Aorta (tissue), 5 donors: ENCODE results near the gene FBXW8. TPM values are rescaled to one million over a fixed set of nuclear protein-coding genes. Genes with fewer than 3 reads are reported as not detected.

Experiments used
- ATAC-seq: fragments of 200-7000 bp; cut with Tn5 transposase; one replicate; pipeline ENCODE4 v1.9.1; 2022; ENCODE audit warnings: moderate library complexity; ENCODE audit not compliant: low FRiP score
- DNase-seq, 2 donors: peaks; one replicate each; pipeline ENCODE4 v3.0.0-alpha.2; 2020
- H3K27ac ChIP-seq, 2 donors: one replicate each; pipeline ENCODE4 v1.5.1; 2013; ENCODE audit warnings: low read length in 2 of 2, mild to moderate bottlenecking in 2 of 2, moderate library complexity in 2 of 2, control low read depth in 1 of 2, inconsistent platforms in 1 of 2, low read depth in 1 of 2
- H3K27me3 ChIP-seq, 2 donors: one replicate each; pipeline ENCODE4 v1.6.1; 2013; ENCODE audit warnings: control low read depth in 1 of 2, low read length in 1 of 2, mild to moderate bottlenecking in 1 of 2, moderate library complexity in 1 of 2; ENCODE audit not compliant: insufficient read depth in 2 of 2, control insufficient read depth in 1 of 2
- H3K36me3 ChIP-seq, 2 donors: one replicate each; pipeline ENCODE4 v1.6.1; 2013; ENCODE audit warnings: control low read depth in 1 of 2, low read length in 1 of 2, mild to moderate bottlenecking in 1 of 2; ENCODE audit not compliant: insufficient read depth in 2 of 2, control insufficient read depth in 1 of 2
- H3K4me1 ChIP-seq, 2 donors: one replicate each; pipeline ENCODE4 v1.6.1; 2013; ENCODE audit warnings: low read length in 2 of 2, control low read depth in 1 of 2, mild to moderate bottlenecking in 1 of 2, moderate library complexity in 1 of 2; ENCODE audit not compliant: insufficient read depth in 2 of 2, control insufficient read depth in 1 of 2
- H3K4me3 ChIP-seq, 2 donors: one replicate each; pipeline ENCODE4 v1.5.1; 2013; ENCODE audit warnings: low read length in 2 of 2, control low read depth in 1 of 2, mild to moderate bottlenecking in 1 of 2
- H3K9me3 ChIP-seq: one replicate; pipeline ENCODE4 v1.6.1; 2013; ENCODE audit warnings: mild to moderate bottlenecking, low read length; ENCODE audit not compliant: control insufficient read depth
- WGBS, 2 donors: extraction: QIAGEN DNeasy Blood & Tissue Kit; methylation state at CpG; one replicate each; pipeline ENCODE4 v1.1.7; 2013; 5-methylcytosine and 5-hydroxymethylcytosine counted together
- intact Hi-C, 2 donors: fragments of 100-400 bp; cut with DNase I; formaldehyde crosslinking; loops; one replicate each; pipeline versions ENCODE4 v1.14.2 to v1.15.0; 2022
- polyA plus RNA-seq, 2 donors: library from polyadenylated mRNA; stranded (reverse); fragments of 200-250 nt; gene quantifications; one replicate each; pipeline ENCODE4 v1.2.3, GENCODE V29; 2013
- total RNA-seq, 2 donors: library from RNA; stranded (reverse); fragmentation: NEBNext Ultra II Directional; extraction: Animal tissue kit (Norgen Biotek cat#: 25700); gene quantifications; one replicate each; pipeline ENCODE4 v1.2.1, GENCODE V29; 2021
- donor health status: healthy with polysubstance abuse.
- donor health status: Bipolar disorder and iron deficiency.
- donor health status: DM: no; HTN: no; CAD: no.
- donor health status: DM: no; HTN: no; CAD: no.
- donor health status: DM: yes; HTN: yes; CAD: no.

FBXW8 gene
- total and polyA plus RNA-seq, 4 donors, result 2.3 to 18.7 (median 8.6) TPM

- no peaks in the 10 kb centered on the region for H3K9me3 ChIP-seq
- 52 to 54% methylated on average over 13 of the region's 13 CpGs for WGBS, 2 donors
- H3K27ac ChIP-seq, result no peak overlapping the region
- ATAC-seq (no peak), DNase-seq (no peak)
- intact Hi-C loops, result no loop called here
- peaks cover 0 to 4% of the 10 kb centered on the region in 2 donors for H3K4me1 ChIP-seq
- H3K4me3 ChIP-seq, result no peak overlapping the region
- H3K36me3 ChIP-seq, result no peaks in the 10 kb centered on the region
- H3K27me3 ChIP-seq, result no peaks in the 10 kb centered on the region
Observed at GRCh38 chr12:116954710-116955381, 44.1 kb downstream of the FBXW8 start.

GRCh38 chr12:116955382-116956021 lies 44.8 kb downstream of the FBXW8 start:
- ATAC-seq (peak; percentile 67), DNase-seq (no peak)
- Histone ChIP-seq H3K4me1 (peaks cover 0 to 4% of the 10 kb centered on the region in 2 donors), H3K27ac (no peak overlapping the region), H3K27me3 (no peaks in the 10 kb centered on the region), H3K36me3 (no peaks in the 10 kb centered on the region), H3K4me3 (no peak overlapping the region), H3K9me3 (no peaks in the 10 kb centered on the region)
- 86% methylated on average over 4 of the region's 4 CpGs for WGBS, 2 donors
- intact Hi-C loops, result no loop called here

- no peaks in the 10 kb centered on the region for H3K9me3 ChIP-seq
- H3K27me3 ChIP-seq, result no peaks in the 10 kb centered on the region
- peaks cover 0 to 4% of the 10 kb centered on the region in 2 donors for H3K4me1 ChIP-seq
- no peak for DNase-seq
- H3K27ac ChIP-seq, result no peak overlapping the region
- no peak overlapping the region for H3K4me3 ChIP-seq
- 63 to 65% methylated on average over 6 of the region's 6 CpGs for WGBS, 2 donors
- intact Hi-C loops, result no loop called here
- no peak for ATAC-seq
- H3K36me3 ChIP-seq, result no peaks in the 10 kb centered on the region
Observed at GRCh38 chr12:116958402-116959197, 47.9 kb downstream of the FBXW8 start.

- Histone ChIP-seq H3K27me3 (no peaks in the 10 kb centered on the region), H3K36me3 (no peaks in the 10 kb centered on the region), H3K9me3 (no peaks in the 10 kb centered on the region), H3K27ac (no peak overlapping the region), H3K4me3 (no peak overlapping the region), H3K4me1 (peaks cover 0 to 4% of the 10 kb centered on the region in 2 donors)
- intact Hi-C loops, result no loop called here
- DNase-seq (no peak), ATAC-seq (no peak)
- WGBS, 2 donors, result 80 to 86% methylated on average over 2 of the region's 2 CpGs
Observed at GRCh38 chr12:116959198-116959460, 48.4 kb downstream of the FBXW8 start.

GRCh38 chr12:116959845-116960514 lies 49.2 kb downstream of the FBXW8 start:
- H3K4me1 ChIP-seq, result peaks cover 0 to 4% of the 10 kb centered on the region in 2 donors
- H3K9me3 ChIP-seq, result no peaks in the 10 kb centered on the region
- WGBS, 2 donors, result 93 to 95% methylated on average over 5 of the region's 5 CpGs
- intact Hi-C loops, result no loop called here
- DNase-seq (no peak), ATAC-seq (no peak)
- H3K27me3 ChIP-seq, result no peaks in the 10 kb centered on the region
- no peaks in the 10 kb centered on the region for H3K36me3 ChIP-seq
- H3K4me3 ChIP-seq, result no peak overlapping the region
- no peak overlapping the region for H3K27ac ChIP-seq

- Histone ChIP-seq H3K4me3 (no peak overlapping the region), H3K27ac (no peak overlapping the region), H3K9me3 (no peaks in the 10 kb centered on the region), H3K27me3 (no peaks in the 10 kb centered on the region), H3K4me1 (peaks cover 0 to 4% of the 10 kb centered on the region in 2 donors), H3K36me3 (no peaks in the 10 kb centered on the region)
- intact Hi-C loops, result no loop called here
- WGBS, 2 donors, result 89% methylated on average over 4 of the region's 4 CpGs
- ATAC-seq, result no peak
- DNase-seq, result no peak
Observed at GRCh38 chr12:116962197-116962596, 51.4 kb downstream of the FBXW8 start.

- Histone ChIP-seq H3K4me1 (peaks cover 0 to 4% of the 10 kb centered on the region in 2 donors), H3K36me3 (no peaks in the 10 kb centered on the region), H3K9me3 (no peaks in the 10 kb centered on the region), H3K27ac (no peak overlapping the region), H3K4me3 (no peak overlapping the region), H3K27me3 (no peaks in the 10 kb centered on the region)
- 86 to 91% methylated on average over 9 of the region's 9 CpGs for WGBS, 2 donors
- ATAC-seq (no peak), DNase-seq (no peak)
- intact Hi-C loops, result no loop called here
Observed at GRCh38 chr12:116962783-116963356, 52.1 kb downstream of the FBXW8 start.
